Fibroblast of lung (primary cell): Measurements from ENCODE around the gene CPXM1.

ENCODE experiments used
- EZH2 ChIP-seq: IDR thresholded peaks from 2 replicates; pipeline ENCODE4 v1.5.1; 2012; ENCODE audit warnings: low read length, control low read depth, mild to moderate bottlenecking; ENCODE audit errors: missing control alignments
- TF ChIP-seq, protein P1 (sequence below), 2 donors: IDR thresholded peaks in 1 of 2; conservative IDR thresholded peaks in 1 of 2; 1 replicate in 1 of 2; 2 replicates in 1 of 2; pipeline ENCODE4 v1.5.1; 2011 to 2012; ENCODE audit warnings: low read length in 2 of 2, control low read depth in 1 of 2, inconsistent platforms in 1 of 2, low read depth in 1 of 2, mild to moderate bottlenecking in 1 of 2

DNA sequence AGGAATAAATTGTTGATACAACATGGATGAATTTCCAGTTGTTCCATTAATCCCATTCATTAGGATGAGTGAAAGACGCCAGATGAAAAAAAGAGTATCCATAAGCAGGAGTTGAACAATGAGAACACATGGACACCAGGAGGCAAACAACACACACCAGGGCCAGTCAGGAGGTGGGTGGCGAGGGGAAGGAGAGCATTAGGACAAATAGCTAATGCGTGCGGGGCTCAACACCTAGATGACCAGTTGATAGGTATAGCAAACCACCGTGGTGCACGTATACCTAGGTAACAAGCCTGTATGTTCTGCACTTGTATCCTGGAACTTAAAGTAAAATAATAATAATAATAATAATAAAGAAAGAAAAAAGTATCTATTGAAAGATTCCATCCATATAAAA lies 28.9 kb upstream of the CPXM1 start:
- TF ChIP-seq, protein P1, sequence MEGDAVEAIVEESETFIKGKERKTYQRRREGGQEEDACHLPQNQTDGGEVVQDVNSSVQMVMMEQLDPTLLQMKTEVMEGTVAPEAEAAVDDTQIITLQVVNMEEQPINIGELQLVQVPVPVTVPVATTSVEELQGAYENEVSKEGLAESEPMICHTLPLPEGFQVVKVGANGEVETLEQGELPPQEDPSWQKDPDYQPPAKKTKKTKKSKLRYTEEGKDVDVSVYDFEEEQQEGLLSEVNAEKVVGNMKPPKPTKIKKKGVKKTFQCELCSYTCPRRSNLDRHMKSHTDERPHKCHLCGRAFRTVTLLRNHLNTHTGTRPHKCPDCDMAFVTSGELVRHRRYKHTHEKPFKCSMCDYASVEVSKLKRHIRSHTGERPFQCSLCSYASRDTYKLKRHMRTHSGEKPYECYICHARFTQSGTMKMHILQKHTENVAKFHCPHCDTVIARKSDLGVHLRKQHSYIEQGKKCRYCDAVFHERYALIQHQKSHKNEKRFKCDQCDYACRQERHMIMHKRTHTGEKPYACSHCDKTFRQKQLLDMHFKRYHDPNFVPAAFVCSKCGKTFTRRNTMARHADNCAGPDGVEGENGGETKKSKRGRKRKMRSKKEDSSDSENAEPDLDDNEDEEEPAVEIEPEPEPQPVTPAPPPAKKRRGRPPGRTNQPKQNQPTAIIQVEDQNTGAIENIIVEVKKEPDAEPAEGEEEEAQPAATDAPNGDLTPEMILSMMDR (conservative IDR thresholded peaks at IDR 0.05 in 1 of 2, IDR thresholded peaks at IDR 0.05 in 1 of 2; ENCODE audit: low read depth in 1 of 2, low read length in 2 of 2): no peak
- TF ChIP-seq EZH2: no peak
